Tibial nerve (tissue), 4 donors: Measurements from ENCODE around the gene KCNJ18.
"Not testable (repeated sequence)": the region's sequence is repeated elsewhere in the genome, so short reads cannot be mapped to it uniquely, and the experiment has no call there.

Experiments used
- EP300 ChIP-seq, 2 donors: sonication (generic); formaldehyde crosslinking; IDR thresholded peaks; one replicate each; pipeline ENCODE4 v1.6.1; 2017; ENCODE audit warnings: antibody characterized with exemption in 2 of 2, mild to moderate bottlenecking in 1 of 2
- POLR2A ChIP-seq, 2 donors: fragments of 450-650 bp; IDR thresholded peaks; one replicate each; pipeline ENCODE4 v1.6.1; 2017; ENCODE audit warnings: antibody characterized with exemption in 2 of 2, mild to moderate bottlenecking in 2 of 2, moderate library complexity in 2 of 2
- TF ChIP-seq, protein P1 (sequence below), 5 experiments: fragments of 200-600 bp in 3 of 5; fragments of 450-650 bp in 2 of 5; sonication (generic) in 3 of 5; IDR thresholded peaks; one replicate each; pipeline ENCODE4 v1.5.1; 2016 to 2019; ENCODE audit warnings: antibody characterized with exemption in 5 of 5, mild to moderate bottlenecking in 3 of 5, moderate library complexity in 2 of 5

DNA sequence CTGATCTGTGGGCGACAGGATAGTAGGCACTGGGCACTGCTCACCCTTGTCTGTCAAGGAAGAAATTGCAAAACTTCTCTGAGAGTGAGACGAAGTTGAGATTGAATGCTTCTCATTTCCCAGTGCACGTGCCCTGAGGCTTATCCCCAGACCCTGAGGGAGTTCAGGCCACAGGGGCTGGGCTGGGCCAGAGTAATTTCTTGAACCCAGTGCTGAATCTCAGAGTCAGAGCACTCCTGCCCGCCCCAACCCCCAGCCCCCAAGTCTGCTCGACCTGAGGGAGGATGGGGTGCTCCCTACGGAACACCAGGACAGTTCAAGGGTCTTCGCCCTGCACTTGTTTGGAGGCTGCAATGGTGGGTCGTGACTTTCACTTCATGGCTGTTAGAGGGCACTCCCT lies 17.7 kb downstream of the KCNJ18 start:
- TF ChIP-seq, protein P1, sequence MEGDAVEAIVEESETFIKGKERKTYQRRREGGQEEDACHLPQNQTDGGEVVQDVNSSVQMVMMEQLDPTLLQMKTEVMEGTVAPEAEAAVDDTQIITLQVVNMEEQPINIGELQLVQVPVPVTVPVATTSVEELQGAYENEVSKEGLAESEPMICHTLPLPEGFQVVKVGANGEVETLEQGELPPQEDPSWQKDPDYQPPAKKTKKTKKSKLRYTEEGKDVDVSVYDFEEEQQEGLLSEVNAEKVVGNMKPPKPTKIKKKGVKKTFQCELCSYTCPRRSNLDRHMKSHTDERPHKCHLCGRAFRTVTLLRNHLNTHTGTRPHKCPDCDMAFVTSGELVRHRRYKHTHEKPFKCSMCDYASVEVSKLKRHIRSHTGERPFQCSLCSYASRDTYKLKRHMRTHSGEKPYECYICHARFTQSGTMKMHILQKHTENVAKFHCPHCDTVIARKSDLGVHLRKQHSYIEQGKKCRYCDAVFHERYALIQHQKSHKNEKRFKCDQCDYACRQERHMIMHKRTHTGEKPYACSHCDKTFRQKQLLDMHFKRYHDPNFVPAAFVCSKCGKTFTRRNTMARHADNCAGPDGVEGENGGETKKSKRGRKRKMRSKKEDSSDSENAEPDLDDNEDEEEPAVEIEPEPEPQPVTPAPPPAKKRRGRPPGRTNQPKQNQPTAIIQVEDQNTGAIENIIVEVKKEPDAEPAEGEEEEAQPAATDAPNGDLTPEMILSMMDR (IDR thresholded peaks at IDR 0.05): not testable (repeated sequence)
- not testable (repeated sequence) for TF ChIP-seq POLR2A, EP300 (IDR thresholded peaks at IDR 0.05)
